ELR (cell line): ENCODE data around the gene OR10T2.
"Not testable (repeated sequence)": the region's sequence is repeated elsewhere in the genome, so short reads cannot be mapped to it uniquely, and the experiment has no call there.

Experiments
- DNase-seq: peaks from one replicate; pipeline ENCODE4 v3.0.0-alpha.2; 2015; ENCODE audit warnings: low read depth

The OR10T2 gene

GRCh38 chr1:158355773-158356285, 43.4 kb downstream of the OR10T2 start:
- no peak for DNase-seq

GRCh38 chr1:158354255-158354654, 45.0 kb downstream of the OR10T2 start:
- no peak for DNase-seq

- no peak for DNase-seq
Measured at GRCh38 chr1:158353303-158354075, 45.8 kb downstream of the OR10T2 start, which contains the start of gene CD1E. TSS of gene CD1E (plus strand) at chr1:158353894. CDS start at chr1:158353989, 95 bp downstream.

GRCh38 chr1:158348946-158349345, 50.3 kb downstream of the OR10T2 start:
- DNase-seq = not testable (repeated sequence)
